GM10847 (cell line): ENCODE measurements around the gene COQ4.

Experiments
- POLR2A ChIP-seq: IDR thresholded peaks from 2 replicates; pipeline ENCODE4 v1.6.1; 2011; ENCODE audit not compliant: insufficient read length; ENCODE audit errors: extremely low read depth

COQ4 gene

GRCh38 chr9:128333451-128333869 lies 10.8 kb downstream of the COQ4 start:
- TF ChIP-seq POLR2A: no peak

- no peak for TF ChIP-seq POLR2A
Observed at GRCh38 chr9:128335161-128335560, 12.5 kb downstream of the COQ4 start.

- TF ChIP-seq POLR2A: no peak
Observed at GRCh38 chr9:128335914-128336313, 13.3 kb downstream of the COQ4 start.

- TF ChIP-seq POLR2A: no peak
Observed at GRCh38 chr9:128337936-128338335, 15.3 kb downstream of the COQ4 start.

GRCh38 chr9:128339761-128340690 lies 17.4 kb downstream of the COQ4 start, which contains the start of gene SLC27A4:
TSS of gene SLC27A4 (plus strand) at chr9:128340527. CDS start at chr9:128343133, 2,606 bp downstream.
- TF ChIP-seq POLR2A: peak; percentile 29

- TF ChIP-seq POLR2A: no peak
Observed at GRCh38 chr9:128340691-128341434, 18.2 kb downstream of the COQ4 start.

- TF ChIP-seq POLR2A: no peak
Observed at GRCh38 chr9:128341435-128341849, 18.8 kb downstream of the COQ4 start.

GRCh38 chr9:128342971-128343680 lies 20.5 kb downstream of the COQ4 start:
- TF ChIP-seq POLR2A: no peak

- TF ChIP-seq POLR2A: no peak
Observed at GRCh38 chr9:128343855-128344254, 21.2 kb downstream of the COQ4 start.

GRCh38 chr9:128344931-128345605 lies 22.4 kb downstream of the COQ4 start:
- TF ChIP-seq POLR2A: no peak

GRCh38 chr9:128349125-128349524 lies 26.5 kb downstream of the COQ4 start:
- no peak for TF ChIP-seq POLR2A

- no peak for TF ChIP-seq POLR2A
Observed at GRCh38 chr9:128349772-128350171, 27.1 kb downstream of the COQ4 start.

- no peak for TF ChIP-seq POLR2A
Observed at GRCh38 chr9:128355451-128355850, 32.8 kb downstream of the COQ4 start.

GRCh38 chr9:128358090-128358489 lies 35.5 kb downstream of the COQ4 start:
- no peak for TF ChIP-seq POLR2A

- TF ChIP-seq POLR2A: no peak
Observed at GRCh38 chr9:128358861-128359260, 36.2 kb downstream of the COQ4 start.
